Measurements from ENCODE around the gene OR2H1.

Gene OR2H1

GRCh38 chr6:29456971-29457370, at the start of gene OR2H1, which contains the start of gene OR11A1:
Gene OR2H1, plus strand, starts transcription at chr6:29457155. Its CDS starts 4,615 bp downstream, at chr6:29461770.
Gene OR11A1, minus strand, starts transcription at chr6:29457071. Its CDS starts 29,430 bp downstream, at chr6:29427641.
- H3K27ac ChIP-seq = no peak within 1 kb of the TSS
- no peaks in the 10 kb centered on the region for H3K79me2 ChIP-seq (ENCODE audit: insufficient read depth, low read depth)
- TF ChIP-seq, protein P1, sequence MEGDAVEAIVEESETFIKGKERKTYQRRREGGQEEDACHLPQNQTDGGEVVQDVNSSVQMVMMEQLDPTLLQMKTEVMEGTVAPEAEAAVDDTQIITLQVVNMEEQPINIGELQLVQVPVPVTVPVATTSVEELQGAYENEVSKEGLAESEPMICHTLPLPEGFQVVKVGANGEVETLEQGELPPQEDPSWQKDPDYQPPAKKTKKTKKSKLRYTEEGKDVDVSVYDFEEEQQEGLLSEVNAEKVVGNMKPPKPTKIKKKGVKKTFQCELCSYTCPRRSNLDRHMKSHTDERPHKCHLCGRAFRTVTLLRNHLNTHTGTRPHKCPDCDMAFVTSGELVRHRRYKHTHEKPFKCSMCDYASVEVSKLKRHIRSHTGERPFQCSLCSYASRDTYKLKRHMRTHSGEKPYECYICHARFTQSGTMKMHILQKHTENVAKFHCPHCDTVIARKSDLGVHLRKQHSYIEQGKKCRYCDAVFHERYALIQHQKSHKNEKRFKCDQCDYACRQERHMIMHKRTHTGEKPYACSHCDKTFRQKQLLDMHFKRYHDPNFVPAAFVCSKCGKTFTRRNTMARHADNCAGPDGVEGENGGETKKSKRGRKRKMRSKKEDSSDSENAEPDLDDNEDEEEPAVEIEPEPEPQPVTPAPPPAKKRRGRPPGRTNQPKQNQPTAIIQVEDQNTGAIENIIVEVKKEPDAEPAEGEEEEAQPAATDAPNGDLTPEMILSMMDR (conservative IDR thresholded peaks at IDR 0.05; ENCODE audit: low read depth, low read length) = no peak
- no peaks in the 10 kb centered on the region for H3K36me3 ChIP-seq (ENCODE audit: insufficient read depth)
- H3K4me2 ChIP-seq = no peak within 1 kb of the TSS
- H3K9ac ChIP-seq = no peak within 1 kb of the TSS
- H3K4me3 ChIP-seq (IDR thresholded peaks at IDR 0.05; ENCODE audit: insufficient read depth, low read depth, low read length) = no peak within 1 kb of the TSS
- H3K27me3 ChIP-seq (ENCODE audit: insufficient read depth, low read depth) = no peaks in the 10 kb centered on the region
- H3K4me1 ChIP-seq (ENCODE audit: low read depth, poor library complexity, severe bottlenecking) = no peaks in the 10 kb centered on the region
- no peaks in the 10 kb centered on the region for H4K20me1 ChIP-seq (ENCODE audit: insufficient read depth)
- H2AFZ ChIP-seq (ENCODE audit: low read depth) = no peak within 1 kb of the TSS

DNA sequence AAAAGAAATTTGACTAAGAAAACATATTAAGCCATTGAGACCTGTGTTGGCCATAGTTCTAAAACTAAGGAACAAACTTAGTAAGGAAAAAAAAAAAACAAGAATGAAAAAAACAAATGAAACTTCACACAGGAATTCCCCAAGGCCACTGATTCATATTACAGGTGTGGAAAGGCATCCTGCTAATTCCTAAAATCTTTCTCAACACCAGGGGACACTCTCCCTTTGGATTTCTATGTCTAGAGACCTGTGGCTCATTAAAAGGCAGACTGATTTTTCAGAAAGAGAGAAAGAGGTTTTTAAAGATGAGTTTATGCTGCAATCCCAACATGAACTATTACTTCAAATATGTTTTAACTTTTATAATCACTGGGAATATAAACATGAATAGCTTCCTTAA, 42.4 kb upstream of the OR2H1 start, which contains the start of gene OR12D1:
Gene OR12D1 (plus strand): TSS at position 341 of the 400 bp plus-strand sequence.
- TF ChIP-seq, protein P1 (conservative IDR thresholded peaks at IDR 0.05; ENCODE audit: low read depth, low read length) = no peak
- no peak within 1 kb of the TSS for H3K27ac ChIP-seq
- H4K20me1 ChIP-seq (ENCODE audit: insufficient read depth) = no peaks in the 10 kb centered on the region
- no peaks in the 10 kb centered on the region for H3K4me1 ChIP-seq (ENCODE audit: low read depth, poor library complexity, severe bottlenecking)
- H3K79me2 ChIP-seq (ENCODE audit: insufficient read depth, low read depth) = no peaks in the 10 kb centered on the region
- H3K9ac ChIP-seq = no peak within 1 kb of the TSS
- no peak within 1 kb of the TSS for H2AFZ ChIP-seq (ENCODE audit: low read depth)
- no peaks in the 10 kb centered on the region for H3K36me3 ChIP-seq (ENCODE audit: insufficient read depth)
- no peaks in the 10 kb centered on the region for H3K27me3 ChIP-seq (ENCODE audit: insufficient read depth, low read depth)
- no peak within 1 kb of the TSS for H3K4me2 ChIP-seq
- no peak within 1 kb of the TSS for H3K4me3 ChIP-seq (IDR thresholded peaks at IDR 0.05; ENCODE audit: insufficient read depth, low read depth, low read length)

DNA sequence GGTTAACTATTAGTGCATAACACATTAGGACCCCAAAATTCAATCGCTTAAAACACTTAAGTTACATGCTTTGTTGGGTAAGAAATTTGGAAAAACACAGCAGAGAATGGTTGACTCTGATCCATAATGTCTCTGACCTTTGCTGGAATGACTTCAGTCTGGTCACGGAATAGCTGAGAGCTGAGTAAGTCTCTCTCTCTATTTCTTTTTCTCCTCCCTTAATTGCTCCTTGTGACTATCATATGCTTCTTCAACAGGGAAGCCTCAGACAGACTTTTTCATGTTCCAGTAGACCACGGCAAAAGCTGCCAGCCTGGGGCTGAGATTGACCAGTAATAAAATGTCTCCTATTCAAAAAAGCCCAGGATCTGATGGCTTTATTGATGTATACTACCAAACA, 37.4 kb upstream of the OR2H1 start:
- H3K27me3 ChIP-seq (ENCODE audit: insufficient read depth, low read depth) = no peaks in the 10 kb centered on the region
- no peak overlapping the region for H3K9ac ChIP-seq
- TF ChIP-seq, protein P1 (conservative IDR thresholded peaks at IDR 0.05; ENCODE audit: low read depth, low read length) = no peak
- no peaks in the 10 kb centered on the region for H4K20me1 ChIP-seq (ENCODE audit: insufficient read depth)
- H3K4me1 ChIP-seq (ENCODE audit: low read depth, poor library complexity, severe bottlenecking) = no peaks in the 10 kb centered on the region
- H3K27ac ChIP-seq = no peak overlapping the region
- no peaks in the 10 kb centered on the region for H3K36me3 ChIP-seq (ENCODE audit: insufficient read depth)
- H3K4me2 ChIP-seq = no peak overlapping the region
- H3K4me3 ChIP-seq (IDR thresholded peaks at IDR 0.05; ENCODE audit: insufficient read depth, low read depth, low read length) = no peak overlapping the region
- H3K79me2 ChIP-seq (ENCODE audit: insufficient read depth, low read depth) = no peaks in the 10 kb centered on the region
- H2AFZ ChIP-seq (ENCODE audit: low read depth) = no peak overlapping the region

DNA sequence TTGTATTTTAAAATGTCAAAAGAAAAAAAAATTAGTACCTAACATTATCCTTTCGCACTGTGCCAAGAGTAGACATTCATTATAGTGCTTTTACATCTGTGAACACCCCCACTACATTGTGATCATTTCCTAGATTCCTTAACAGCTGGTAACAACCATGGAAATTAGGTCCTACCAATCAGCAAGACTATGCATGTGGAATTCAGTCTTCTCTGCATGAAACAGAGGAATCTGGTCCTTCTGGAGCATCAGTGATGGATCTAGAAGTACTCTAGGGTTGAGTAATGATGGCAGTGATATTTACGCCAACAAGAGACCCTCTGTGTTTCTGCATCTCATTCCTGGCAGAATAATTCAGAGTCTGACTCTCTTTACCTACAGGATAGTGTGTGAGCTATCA, 32.8 kb upstream of the OR2H1 start:
- H2AFZ ChIP-seq (ENCODE audit: low read depth) = no peak overlapping the region
- H3K4me1 ChIP-seq (ENCODE audit: low read depth, poor library complexity, severe bottlenecking) = no peaks in the 10 kb centered on the region
- H3K79me2 ChIP-seq (ENCODE audit: insufficient read depth, low read depth) = no peaks in the 10 kb centered on the region
- no peak overlapping the region for H3K27ac ChIP-seq
- no peak overlapping the region for H3K4me2 ChIP-seq
- H3K27me3 ChIP-seq (ENCODE audit: insufficient read depth, low read depth) = no peaks in the 10 kb centered on the region
- TF ChIP-seq, protein P1 (conservative IDR thresholded peaks at IDR 0.05; ENCODE audit: low read depth, low read length) = no peak
- H3K36me3 ChIP-seq (ENCODE audit: insufficient read depth) = no peaks in the 10 kb centered on the region
- H4K20me1 ChIP-seq (ENCODE audit: insufficient read depth) = no peaks in the 10 kb centered on the region
- no peak overlapping the region for H3K4me3 ChIP-seq (IDR thresholded peaks at IDR 0.05; ENCODE audit: insufficient read depth, low read depth, low read length)
- H3K9ac ChIP-seq = no peak overlapping the region
